ENCODE data around the gene RPL36A.

Gene RPL36A

DNA sequence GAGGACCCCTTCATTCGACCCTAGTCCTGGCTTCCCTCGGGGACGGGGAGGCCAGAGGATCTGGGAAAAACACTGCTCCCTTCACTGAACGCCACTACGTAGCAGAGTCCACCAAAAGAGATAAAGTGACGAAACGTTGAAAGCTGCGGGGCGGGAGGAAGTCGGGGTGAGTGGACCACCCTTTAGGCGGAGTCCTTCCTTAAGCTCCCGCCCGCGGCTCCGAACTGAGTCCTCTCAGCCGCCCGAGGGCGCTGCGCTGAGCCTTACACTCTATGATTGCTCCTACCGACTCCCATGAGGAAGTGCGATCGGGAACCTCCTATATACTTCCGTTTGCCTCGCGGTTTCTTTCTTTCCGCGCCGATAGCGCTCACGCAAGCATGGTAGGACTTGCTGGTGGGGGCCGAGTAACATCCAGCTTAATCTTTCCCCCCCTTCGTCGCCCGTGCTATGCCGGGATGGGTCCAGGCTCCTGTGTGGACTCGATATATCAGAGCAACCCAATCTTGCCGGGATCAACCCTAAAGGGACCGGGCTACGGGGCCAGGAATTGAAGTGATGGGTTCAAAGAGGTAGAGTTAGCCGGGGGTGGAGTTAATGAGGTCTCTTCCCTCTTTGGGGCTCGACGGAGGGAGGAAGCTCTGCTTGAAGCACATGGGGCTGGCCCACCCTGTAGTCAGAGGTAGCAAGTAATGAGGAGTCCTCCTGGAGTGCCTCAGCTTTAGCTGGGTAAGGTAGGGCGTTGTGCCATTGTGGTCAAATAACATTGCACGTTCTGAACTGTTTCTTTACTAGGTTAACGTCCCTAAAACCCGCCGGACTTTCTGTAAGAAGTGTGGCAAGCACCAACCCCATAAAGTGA is at the start of gene RPL36A:
TSS of gene RPL36A (plus strand) at position 348 of the 862 bp plus-strand sequence. CDS start at position 381, 33 bp downstream.
- peak within 1 kb of the TSS; percentile 99 for H3K4me3 ChIP-seq (ENCODE audit: low read depth, low read length)
- TF ChIP-seq POLR2A (IDR thresholded peaks at IDR 0.05; ENCODE audit: extremely low read depth, insufficient read length) (peak; percentile 91), MYC (IDR thresholded peaks at IDR 0.05; ENCODE audit: low read depth, low read length) (peak; percentile 94)
- TF ChIP-seq, protein P1, sequence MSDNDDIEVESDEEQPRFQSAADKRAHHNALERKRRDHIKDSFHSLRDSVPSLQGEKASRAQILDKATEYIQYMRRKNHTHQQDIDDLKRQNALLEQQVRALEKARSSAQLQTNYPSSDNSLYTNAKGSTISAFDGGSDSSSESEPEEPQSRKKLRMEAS (IDR thresholded peaks at IDR 0.05; ENCODE audit: low read depth, low read length): peak; percentile 77
- TF ChIP-seq, protein P2, sequence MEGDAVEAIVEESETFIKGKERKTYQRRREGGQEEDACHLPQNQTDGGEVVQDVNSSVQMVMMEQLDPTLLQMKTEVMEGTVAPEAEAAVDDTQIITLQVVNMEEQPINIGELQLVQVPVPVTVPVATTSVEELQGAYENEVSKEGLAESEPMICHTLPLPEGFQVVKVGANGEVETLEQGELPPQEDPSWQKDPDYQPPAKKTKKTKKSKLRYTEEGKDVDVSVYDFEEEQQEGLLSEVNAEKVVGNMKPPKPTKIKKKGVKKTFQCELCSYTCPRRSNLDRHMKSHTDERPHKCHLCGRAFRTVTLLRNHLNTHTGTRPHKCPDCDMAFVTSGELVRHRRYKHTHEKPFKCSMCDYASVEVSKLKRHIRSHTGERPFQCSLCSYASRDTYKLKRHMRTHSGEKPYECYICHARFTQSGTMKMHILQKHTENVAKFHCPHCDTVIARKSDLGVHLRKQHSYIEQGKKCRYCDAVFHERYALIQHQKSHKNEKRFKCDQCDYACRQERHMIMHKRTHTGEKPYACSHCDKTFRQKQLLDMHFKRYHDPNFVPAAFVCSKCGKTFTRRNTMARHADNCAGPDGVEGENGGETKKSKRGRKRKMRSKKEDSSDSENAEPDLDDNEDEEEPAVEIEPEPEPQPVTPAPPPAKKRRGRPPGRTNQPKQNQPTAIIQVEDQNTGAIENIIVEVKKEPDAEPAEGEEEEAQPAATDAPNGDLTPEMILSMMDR (IDR thresholded peaks at IDR 0.05; ENCODE audit: low read depth, low read length): peak; percentile 58
- DNase-seq (ENCODE audit: low read depth): peak; percentile 96

DNA sequence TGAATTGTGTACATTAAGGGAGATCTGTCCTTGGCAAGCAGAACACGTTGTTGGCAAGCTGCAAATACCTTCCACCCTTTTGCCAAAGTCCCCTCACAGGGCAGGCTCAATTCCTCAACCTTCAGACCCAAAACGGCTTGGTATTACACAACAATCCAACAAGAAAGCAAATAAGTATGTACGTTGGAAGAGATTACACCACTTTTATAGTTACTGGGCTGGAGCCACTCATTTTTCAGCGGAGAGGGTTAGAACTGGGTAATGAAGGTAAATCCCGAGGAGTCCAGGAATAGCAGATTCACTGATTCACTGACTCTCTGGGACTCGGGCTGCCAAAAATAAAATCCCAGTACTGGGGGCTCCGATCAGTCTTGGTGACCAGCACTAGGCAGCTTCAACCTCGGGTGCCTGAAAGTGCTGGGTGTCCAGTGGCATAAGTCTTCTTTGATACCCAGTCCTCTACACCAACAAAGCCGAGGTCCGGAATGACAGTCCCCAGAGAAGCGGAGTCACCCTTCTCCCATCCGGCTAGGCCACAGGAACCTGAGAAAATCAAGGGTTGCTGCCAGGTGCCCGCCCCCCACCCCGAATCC is 42.9 kb upstream of the RPL36A start:
- H3K4me3 ChIP-seq (ENCODE audit: low read depth, low read length): peak overlapping the region; percentile 89
- TF ChIP-seq, protein P2 (IDR thresholded peaks at IDR 0.05; ENCODE audit: low read depth, low read length): no peak
- DNase-seq (ENCODE audit: low read depth): peak; percentile 22

DNA sequence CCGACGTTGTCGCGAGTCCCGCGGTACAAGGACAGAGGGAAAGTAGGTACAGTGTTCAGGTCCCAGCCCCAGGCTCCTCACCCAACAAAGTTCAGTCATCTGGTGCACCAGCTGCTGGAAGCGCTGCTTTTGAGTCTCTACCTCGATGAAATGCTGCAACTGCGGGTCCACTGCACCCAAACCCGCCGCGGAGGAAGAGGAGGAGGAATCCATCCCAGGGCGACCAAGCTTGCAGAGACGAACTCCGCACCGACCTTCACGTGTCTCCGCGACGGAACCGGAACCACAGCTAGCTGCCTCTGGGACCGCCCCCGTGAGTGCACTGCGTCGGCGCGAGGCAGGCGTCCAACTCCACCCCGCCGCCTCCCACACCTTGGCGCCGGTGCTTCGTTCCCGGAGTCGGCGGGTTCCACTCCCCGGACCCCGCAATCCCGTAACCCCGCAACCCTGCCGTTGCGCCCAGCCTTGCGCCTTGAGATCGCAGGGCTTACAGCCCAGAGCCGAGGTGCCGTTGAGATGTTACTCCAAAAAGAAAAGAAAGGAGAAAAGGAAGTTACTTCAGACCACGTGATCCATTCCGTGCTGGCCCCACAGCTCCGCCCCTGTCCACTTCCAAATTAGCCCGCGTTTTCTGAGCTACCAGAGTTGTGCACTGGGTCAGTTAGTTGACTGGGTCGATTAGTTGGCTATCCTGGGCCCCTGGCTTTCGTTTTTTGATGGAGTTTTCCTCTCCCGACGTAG is 42.2 kb upstream of the RPL36A start, which contains the start of gene TIMM8A:
TSS of gene TIMM8A (minus strand) at position 291 of the 741 bp plus-strand sequence. CDS start at position 213, 78 bp downstream.
- TF ChIP-seq, protein P2 (IDR thresholded peaks at IDR 0.05; ENCODE audit: low read depth, low read length): no peak
- TF ChIP-seq MYC (IDR thresholded peaks at IDR 0.05; ENCODE audit: low read depth, low read length): peak; percentile 66
- TF ChIP-seq POLR2A (IDR thresholded peaks at IDR 0.05; ENCODE audit: extremely low read depth, insufficient read length): peak; percentile 65
- TF ChIP-seq, protein P1 (IDR thresholded peaks at IDR 0.05; ENCODE audit: low read depth, low read length): peak; percentile 90
- DNase-seq (ENCODE audit: low read depth): peak; percentile 86
- peak within 1 kb of the TSS; percentile 89 for H3K4me3 ChIP-seq (ENCODE audit: low read depth, low read length)

DNA sequence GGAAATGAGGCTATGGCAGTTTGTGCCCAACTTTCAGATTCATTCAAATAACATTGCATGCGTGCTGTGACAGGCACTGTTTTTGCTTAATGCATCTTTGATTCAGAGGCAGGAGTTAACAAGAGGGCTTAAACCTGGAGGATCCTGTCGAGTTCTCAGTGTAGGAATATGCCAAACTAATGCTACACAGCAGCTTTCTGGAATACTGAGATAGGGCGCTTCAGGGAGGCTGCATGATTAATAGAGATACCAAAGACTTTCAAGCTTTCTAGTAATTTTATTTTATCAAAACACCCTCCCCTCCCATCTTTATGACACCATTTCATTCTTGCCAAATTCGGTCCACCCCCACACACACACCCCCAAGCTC is 41.6 kb upstream of the RPL36A start:
- peak overlapping the region; percentile 89 for H3K4me3 ChIP-seq (ENCODE audit: low read depth, low read length)
- DNase-seq (ENCODE audit: low read depth): no peak
- TF ChIP-seq, protein P1 (IDR thresholded peaks at IDR 0.05; ENCODE audit: low read depth, low read length): no peak
- TF ChIP-seq, protein P2 (IDR thresholded peaks at IDR 0.05; ENCODE audit: low read depth, low read length): no peak
- TF ChIP-seq MYC (IDR thresholded peaks at IDR 0.05; ENCODE audit: low read depth, low read length) (no peak), POLR2A (IDR thresholded peaks at IDR 0.05; ENCODE audit: extremely low read depth, insufficient read length) (no peak)

DNA sequence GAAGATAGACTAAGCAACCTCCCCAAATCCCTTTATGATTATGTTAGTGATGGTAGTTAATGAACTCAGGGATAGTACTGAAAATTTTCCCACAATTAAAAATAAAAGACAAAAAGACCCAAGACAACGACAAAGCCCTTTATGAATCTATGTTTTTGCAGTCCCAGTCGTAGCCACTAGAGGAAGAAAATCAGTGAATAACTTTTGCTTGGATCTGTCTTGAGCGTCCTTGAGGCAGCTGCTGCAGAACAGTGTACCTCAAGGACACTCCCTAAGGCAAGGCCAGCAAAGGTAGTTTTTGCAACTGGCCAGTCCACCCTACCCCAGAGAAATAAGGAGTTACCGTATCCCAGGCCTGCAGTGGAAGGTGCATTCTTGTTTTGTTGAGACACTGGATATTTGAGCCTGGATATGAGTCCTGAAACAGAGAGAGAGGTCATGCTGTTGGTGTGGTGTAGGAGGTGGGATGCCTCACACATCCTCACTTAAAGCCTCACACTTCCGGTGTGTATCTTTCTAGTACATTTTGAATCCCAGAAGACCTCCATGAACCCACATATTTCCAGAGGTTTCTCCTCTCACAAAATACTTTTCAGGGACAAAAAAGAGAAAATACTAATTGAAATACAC is 33.5 kb upstream of the RPL36A start:
- no peak overlapping the region for H3K4me3 ChIP-seq (ENCODE audit: low read depth, low read length)
- no peak for TF ChIP-seq POLR2A (IDR thresholded peaks at IDR 0.05; ENCODE audit: extremely low read depth, insufficient read length)
- TF ChIP-seq, protein P2 (IDR thresholded peaks at IDR 0.05; ENCODE audit: low read depth, low read length): peak; percentile 25
- TF ChIP-seq MYC (IDR thresholded peaks at IDR 0.05; ENCODE audit: low read depth, low read length): no peak
- TF ChIP-seq, protein P1 (IDR thresholded peaks at IDR 0.05; ENCODE audit: low read depth, low read length): no peak
- DNase-seq (ENCODE audit: low read depth): peak; percentile 19

Data from NB4 (cell line).